ENCODE data around the gene ZNF446.

- TF ChIP-seq, protein P1, sequence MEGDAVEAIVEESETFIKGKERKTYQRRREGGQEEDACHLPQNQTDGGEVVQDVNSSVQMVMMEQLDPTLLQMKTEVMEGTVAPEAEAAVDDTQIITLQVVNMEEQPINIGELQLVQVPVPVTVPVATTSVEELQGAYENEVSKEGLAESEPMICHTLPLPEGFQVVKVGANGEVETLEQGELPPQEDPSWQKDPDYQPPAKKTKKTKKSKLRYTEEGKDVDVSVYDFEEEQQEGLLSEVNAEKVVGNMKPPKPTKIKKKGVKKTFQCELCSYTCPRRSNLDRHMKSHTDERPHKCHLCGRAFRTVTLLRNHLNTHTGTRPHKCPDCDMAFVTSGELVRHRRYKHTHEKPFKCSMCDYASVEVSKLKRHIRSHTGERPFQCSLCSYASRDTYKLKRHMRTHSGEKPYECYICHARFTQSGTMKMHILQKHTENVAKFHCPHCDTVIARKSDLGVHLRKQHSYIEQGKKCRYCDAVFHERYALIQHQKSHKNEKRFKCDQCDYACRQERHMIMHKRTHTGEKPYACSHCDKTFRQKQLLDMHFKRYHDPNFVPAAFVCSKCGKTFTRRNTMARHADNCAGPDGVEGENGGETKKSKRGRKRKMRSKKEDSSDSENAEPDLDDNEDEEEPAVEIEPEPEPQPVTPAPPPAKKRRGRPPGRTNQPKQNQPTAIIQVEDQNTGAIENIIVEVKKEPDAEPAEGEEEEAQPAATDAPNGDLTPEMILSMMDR (IDR thresholded peaks at IDR 0.05): no peak
- no peak for TF ChIP-seq POLR2A (IDR thresholded peaks at IDR 0.05)
Measured at GRCh38 chr19:58516964-58517833, 41.0 kb downstream of the ZNF446 start.
